Activated T-cell treated with anti-CD3 and anti-CD28 coated beads, Interleukin-2, amount 50 U/mL, for 24 hours (primary cell): ENCODE measurements around the gene CALN1.
"Not testable (repeated sequence)": the region's sequence is repeated elsewhere in the genome, so short reads cannot be mapped to it uniquely, and the experiment has no call there.

ENCODE experiments used
- DNase-seq: peaks from one replicate; pipeline ENCODE4 v3.0.0-alpha.2; 2020
- H3K27ac Mint-ChIP-seq: 2 replicates; pipeline ENCODE4 v1.8.0; 2020; ENCODE audit warnings: mild to moderate bottlenecking, mixed read lengths
- H3K27me3 Mint-ChIP-seq: 2 replicates; pipeline ENCODE4 v1.8.0; 2020; ENCODE audit warnings: mixed read lengths
- H3K36me3 Mint-ChIP-seq: 2 replicates; pipeline ENCODE4 v1.8.0; 2020; ENCODE audit warnings: low read depth, mixed read lengths
- H3K4me1 Mint-ChIP-seq: 2 replicates; pipeline ENCODE4 v1.8.0; 2020; ENCODE audit warnings: low read depth, mixed read lengths
- H3K4me3 Mint-ChIP-seq: 2 replicates; pipeline ENCODE4 v1.8.0; 2020; ENCODE audit warnings: mild to moderate bottlenecking, moderate library complexity, mixed read lengths
- H3K9me3 Mint-ChIP-seq: 2 replicates; pipeline ENCODE4 v1.8.0; 2020; ENCODE audit warnings: mixed read lengths

CALN1 gene

DNA sequence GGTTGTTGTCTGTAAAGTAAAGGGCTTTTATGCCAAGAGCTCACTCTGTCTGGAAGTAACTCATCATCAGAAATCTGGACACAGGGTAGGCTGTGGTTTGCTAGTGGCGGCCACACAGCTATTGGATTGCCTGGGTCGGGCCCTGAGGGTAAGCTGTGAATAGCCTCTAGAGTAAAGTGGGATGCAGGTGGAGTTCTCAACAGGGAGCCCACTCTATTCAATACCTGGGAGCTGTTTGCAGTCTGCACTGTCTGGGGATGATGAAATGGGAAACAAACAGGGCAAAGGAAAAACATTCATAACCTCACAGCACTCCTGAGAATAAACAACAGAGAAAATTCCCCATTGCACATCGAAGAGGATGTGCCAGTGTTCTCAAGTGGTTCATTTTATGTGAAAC is 582.6 kb downstream of the CALN1 start:
- Mint-ChIP-seq H3K27ac (no peak overlapping the region), H3K9me3 (peaks cover 2% of the 10 kb centered on the region), H3K36me3 (no peaks in the 10 kb centered on the region), H3K4me1 (no peaks in the 10 kb centered on the region), H3K27me3 (no peaks in the 10 kb centered on the region), H3K4me3 (no peak overlapping the region)
- no peak for DNase-seq

DNA sequence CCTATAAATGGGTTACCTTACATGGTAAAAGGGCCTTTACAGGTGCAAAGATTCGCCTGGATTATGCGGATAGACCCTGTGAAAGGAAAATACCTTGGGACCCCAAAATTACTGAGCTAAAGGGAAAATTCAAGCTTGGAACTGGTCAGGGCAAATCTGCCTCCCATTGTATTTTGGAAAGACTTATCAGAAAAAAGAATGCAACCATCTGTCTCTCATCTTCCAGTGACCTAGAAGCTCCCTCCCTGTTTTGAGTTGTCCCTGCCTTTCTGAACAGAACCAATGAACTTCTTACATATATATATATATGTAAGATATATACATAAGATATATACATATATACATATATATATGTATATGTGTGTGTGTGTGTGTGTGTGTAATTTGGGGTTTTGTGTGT is 583.8 kb downstream of the CALN1 start:
- no peak for DNase-seq
- H3K27ac Mint-ChIP-seq, result no peak overlapping the region
- H3K36me3 Mint-ChIP-seq, result no peaks in the 10 kb centered on the region
- H3K9me3 Mint-ChIP-seq, result peaks cover 2% of the 10 kb centered on the region
- H3K27me3 Mint-ChIP-seq, result no peaks in the 10 kb centered on the region
- H3K4me1 Mint-ChIP-seq, result no peaks in the 10 kb centered on the region
- H3K4me3 Mint-ChIP-seq, result no peak overlapping the region

DNA sequence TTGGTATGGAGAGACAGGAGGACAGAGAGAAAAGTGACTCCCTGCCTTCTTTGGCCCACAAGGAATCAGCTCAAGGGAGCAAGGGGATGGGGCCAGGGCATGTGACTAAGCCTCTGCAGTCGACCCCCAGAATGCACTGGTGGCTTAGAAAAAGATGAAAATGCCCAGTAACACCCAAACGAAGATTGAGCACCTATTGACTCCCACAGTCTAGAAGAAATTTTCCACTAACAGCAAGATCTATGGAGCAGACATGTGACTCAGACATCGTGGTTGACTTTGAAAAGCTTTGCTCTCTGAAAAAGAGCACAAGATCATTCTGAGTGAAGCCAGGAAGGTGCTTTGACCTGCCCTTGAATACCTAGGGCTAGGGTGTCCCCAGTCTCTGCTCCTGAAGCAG is 586.0 kb downstream of the CALN1 start:
- H3K27ac Mint-ChIP-seq, result no peak overlapping the region
- peaks cover 2% of the 10 kb centered on the region for H3K9me3 Mint-ChIP-seq
- no peaks in the 10 kb centered on the region for H3K4me1 Mint-ChIP-seq
- H3K4me3 Mint-ChIP-seq, result no peak overlapping the region
- no peaks in the 10 kb centered on the region for H3K36me3 Mint-ChIP-seq
- no peak for DNase-seq
- H3K27me3 Mint-ChIP-seq, result no peaks in the 10 kb centered on the region

DNA sequence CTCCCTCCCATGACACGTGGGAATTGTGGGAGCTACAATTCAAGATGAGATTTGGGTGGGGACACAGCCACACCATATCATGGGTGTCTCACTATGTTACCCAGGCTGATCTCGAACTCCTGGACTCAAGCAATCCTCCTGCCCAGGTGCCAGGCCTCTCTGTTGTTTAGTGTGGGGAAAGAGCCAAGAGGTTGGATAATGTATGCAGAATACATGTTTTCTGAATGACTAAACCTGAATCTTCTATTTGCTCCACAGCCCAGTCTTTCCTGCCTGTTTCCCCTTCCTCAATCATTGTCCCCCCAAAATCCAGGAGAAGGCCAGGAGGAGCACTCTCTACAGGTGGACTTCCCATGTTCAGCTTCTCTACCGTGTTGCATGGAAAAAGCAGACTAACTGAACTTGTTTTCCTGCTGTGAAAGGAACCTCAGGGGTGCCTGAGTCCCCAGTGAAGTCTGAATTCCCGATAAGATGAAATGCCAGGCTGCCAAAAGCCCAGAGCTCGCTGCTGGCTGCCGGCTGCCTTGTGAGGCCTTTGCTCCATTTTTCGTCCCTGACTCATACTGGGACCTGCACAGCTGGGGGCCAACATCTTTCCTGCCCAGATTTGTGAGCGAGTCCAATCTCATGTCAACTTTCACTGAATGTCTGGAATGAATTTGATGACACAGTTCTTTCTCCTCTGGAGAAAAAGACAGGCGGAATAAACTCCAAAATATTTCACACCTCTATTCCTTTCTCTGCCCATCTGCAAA is 588.0 kb downstream of the CALN1 start:
- Mint-ChIP-seq H3K4me1 (no peaks in the 10 kb centered on the region), H3K27me3 (no peaks in the 10 kb centered on the region), H3K4me3 (no peak overlapping the region), H3K27ac (no peak overlapping the region), H3K9me3 (peaks cover 4% of the 10 kb centered on the region), H3K36me3 (no peaks in the 10 kb centered on the region)
- DNase-seq, result no peak

DNA sequence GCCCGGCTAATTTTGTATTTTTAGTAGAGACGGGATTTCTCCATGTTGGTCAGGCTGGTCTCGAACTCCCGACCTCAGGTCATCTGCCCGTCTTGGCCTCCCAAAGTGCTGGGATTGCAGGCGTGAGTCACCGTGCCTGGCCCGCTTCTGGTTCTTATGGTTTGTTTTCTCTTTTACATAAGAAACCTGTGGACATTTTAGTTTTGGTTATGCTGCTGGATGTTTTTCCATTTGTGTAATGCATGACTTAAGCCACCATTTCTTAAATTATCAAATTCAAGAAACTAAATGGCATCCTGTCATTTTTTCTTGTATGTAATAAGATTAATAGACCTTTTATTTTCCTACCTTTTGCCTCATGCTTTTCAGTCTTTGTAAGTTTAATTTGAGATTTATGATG is 589.7 kb downstream of the CALN1 start:
- not testable (repeated sequence) for H3K27ac Mint-ChIP-seq, H3K4me1 Mint-ChIP-seq, DNase-seq, H3K36me3 Mint-ChIP-seq, H3K9me3 Mint-ChIP-seq, H3K4me3 Mint-ChIP-seq, H3K27me3 Mint-ChIP-seq

DNA sequence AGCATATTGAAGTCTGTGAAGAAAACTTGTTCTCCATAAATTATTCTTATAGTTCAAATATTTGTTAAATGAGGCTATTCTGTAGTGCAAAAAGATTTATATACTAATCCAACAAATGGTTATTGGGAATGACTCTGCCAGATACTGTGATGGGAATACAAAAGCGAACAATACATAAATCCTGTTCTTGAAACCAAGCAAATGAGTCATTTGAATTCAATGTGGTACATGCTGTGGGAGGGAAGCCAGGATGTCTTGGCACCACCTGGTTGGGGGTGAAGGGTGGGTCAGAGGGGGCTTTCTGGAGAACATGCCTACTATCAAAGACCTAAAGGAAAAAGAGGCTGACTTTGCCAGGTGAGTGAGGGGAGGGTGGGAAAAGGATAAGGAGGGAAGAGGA is 594.2 kb downstream of the CALN1 start:
- Mint-ChIP-seq H3K27me3 (no peaks in the 10 kb centered on the region), H3K36me3 (no peaks in the 10 kb centered on the region), H3K4me1 (no peaks in the 10 kb centered on the region), H3K4me3 (no peak overlapping the region), H3K9me3 (peaks cover 10% of the 10 kb centered on the region), H3K27ac (no peak overlapping the region)
- no peak for DNase-seq

DNA sequence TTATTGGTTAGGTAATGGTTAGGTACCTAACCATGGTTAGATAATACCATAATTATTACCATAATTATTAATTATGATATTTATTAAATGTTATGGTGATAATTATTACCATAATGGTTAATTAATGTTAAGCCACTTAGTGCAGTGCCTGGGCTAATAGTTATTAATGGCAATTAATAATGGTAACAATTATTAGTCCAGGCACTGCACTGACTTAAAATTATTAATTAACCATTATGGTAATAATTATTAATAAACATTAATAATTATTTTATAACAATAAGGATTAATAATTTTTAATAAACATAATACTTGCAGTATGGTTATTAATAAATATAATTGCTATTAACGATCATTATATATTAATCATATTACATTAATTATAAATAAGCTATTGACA is 604.0 kb downstream of the CALN1 start:
- Mint-ChIP-seq H3K27me3 (no peaks in the 10 kb centered on the region), H3K36me3 (no peaks in the 10 kb centered on the region), H3K4me1 (no peaks in the 10 kb centered on the region), H3K27ac (no peak overlapping the region), H3K4me3 (no peak overlapping the region), H3K9me3 (peaks cover 10% of the 10 kb centered on the region)
- no peak for DNase-seq

DNA sequence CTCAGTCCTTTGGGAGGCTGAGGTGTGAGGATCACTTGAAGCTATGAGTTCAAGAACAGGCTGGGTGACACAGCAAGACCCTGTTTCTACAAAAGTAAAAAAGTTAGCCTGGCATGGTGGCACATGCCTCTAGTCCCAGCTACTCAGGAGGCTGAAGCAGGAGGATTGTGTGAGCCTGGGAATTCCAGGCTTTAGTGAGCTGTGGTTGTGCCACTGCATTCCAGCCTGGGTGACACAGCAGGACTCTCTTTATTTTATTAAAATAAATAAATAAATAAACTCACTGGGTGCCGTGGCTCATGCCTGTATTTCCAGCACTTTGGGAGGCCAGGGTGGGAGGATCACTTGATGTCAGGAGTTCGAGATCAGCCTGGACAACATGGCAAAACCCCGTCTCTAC is 607.9 kb downstream of the CALN1 start:
- no peak for DNase-seq
- Mint-ChIP-seq H3K4me3 (no peak overlapping the region), H3K9me3 (peaks cover 10% of the 10 kb centered on the region), H3K27ac (no peak overlapping the region), H3K4me1 (no peaks in the 10 kb centered on the region), H3K36me3 (no peaks in the 10 kb centered on the region), H3K27me3 (no peaks in the 10 kb centered on the region)

DNA sequence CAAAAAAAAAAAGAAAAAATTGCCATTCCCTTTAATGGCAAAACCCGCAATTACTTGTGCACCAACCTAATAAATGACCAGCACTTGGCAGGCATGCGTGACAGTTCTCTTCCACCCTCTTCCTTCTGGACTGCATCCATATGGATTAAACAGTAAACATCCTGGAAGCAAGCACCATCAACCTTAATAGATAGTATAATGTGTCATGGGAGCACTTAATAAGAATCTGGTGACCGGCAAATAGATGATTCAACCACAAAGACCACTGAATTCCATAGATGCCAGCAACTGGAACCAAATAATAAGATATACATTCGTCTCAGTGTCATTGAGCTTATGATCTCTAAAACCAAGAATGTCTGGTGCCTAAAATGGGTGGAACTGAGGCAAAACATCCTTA is 610.2 kb downstream of the CALN1 start:
- Mint-ChIP-seq H3K4me3 (no peak overlapping the region), H3K27ac (no peak overlapping the region), H3K4me1 (no peaks in the 10 kb centered on the region), H3K27me3 (no peaks in the 10 kb centered on the region), H3K9me3 (peaks cover 4% of the 10 kb centered on the region), H3K36me3 (no peaks in the 10 kb centered on the region)
- no peak for DNase-seq

DNA sequence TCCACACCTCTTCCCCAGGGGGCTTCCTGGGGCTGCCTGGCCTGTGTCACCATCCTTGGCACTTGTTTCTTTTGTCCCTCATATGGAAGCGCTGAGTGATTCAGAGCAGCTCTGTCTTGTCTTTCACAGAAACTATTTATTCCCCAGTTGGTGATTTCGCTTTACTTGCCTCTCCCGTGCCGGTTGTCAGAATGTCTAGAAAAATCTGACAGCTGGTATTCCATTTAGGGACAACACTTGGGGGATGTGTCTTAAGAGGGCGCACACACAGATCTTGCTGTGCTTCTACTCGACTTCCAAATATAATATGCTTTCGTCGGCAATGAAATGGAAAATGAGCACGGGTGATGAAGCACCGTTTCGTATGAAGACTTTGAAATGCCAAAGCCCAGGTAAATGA is 611.8 kb downstream of the CALN1 start:
- no peaks in the 10 kb centered on the region for H3K36me3 Mint-ChIP-seq
- DNase-seq, result no peak
- no peaks in the 10 kb centered on the region for H3K9me3 Mint-ChIP-seq
- no peaks in the 10 kb centered on the region for H3K4me1 Mint-ChIP-seq
- no peak overlapping the region for H3K4me3 Mint-ChIP-seq
- no peak overlapping the region for H3K27ac Mint-ChIP-seq
- no peaks in the 10 kb centered on the region for H3K27me3 Mint-ChIP-seq

DNA sequence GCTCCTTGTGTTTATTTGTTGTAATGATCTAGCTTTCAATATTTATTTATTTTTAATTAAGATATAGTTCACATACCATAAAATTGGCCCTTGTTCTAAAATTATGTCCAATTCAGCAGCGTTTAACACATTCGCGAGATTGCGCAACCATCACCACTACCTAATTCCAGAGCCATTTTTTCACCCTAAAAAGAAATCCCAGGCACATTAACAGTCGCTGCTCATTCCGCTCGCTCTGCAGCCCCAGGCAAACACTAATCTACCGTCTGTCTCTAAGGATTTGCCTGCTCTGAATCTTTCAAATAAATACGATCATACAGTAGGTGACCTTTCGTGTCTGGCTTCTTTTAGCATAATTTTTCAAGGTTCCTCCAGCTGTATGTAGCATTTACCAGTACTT is 616.7 kb downstream of the CALN1 start:
- H3K27me3 Mint-ChIP-seq, result no peaks in the 10 kb centered on the region
- H3K27ac Mint-ChIP-seq, result no peak overlapping the region
- no peaks in the 10 kb centered on the region for H3K4me1 Mint-ChIP-seq
- no peaks in the 10 kb centered on the region for H3K36me3 Mint-ChIP-seq
- H3K9me3 Mint-ChIP-seq, result peaks cover 12% of the 10 kb centered on the region
- no peak overlapping the region for H3K4me3 Mint-ChIP-seq
- no peak for DNase-seq

DNA sequence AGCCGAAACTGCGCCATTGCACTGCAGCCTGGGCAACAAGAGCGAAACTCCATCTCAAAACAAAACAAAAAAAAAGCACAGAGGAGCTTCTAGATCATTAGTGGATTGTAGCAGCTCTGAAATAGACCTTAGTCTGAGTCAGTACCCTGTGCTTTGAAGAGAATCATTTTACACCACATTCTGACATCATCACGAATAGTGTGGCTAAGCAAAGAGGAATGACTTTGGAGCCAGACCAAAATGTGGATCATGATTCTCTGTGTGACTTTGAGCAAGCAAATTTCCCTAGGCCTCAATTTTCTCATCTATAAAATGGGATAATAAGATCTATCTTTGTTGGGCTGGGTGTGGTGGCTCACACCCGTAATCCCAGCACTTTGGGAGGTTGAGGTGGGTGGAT is 618.9 kb downstream of the CALN1 start:
- H3K36me3 Mint-ChIP-seq, result no peaks in the 10 kb centered on the region
- H3K27me3 Mint-ChIP-seq, result no peaks in the 10 kb centered on the region
- no peak overlapping the region for H3K4me3 Mint-ChIP-seq
- peaks cover 14% of the 10 kb centered on the region for H3K9me3 Mint-ChIP-seq
- H3K27ac Mint-ChIP-seq, result no peak overlapping the region
- H3K4me1 Mint-ChIP-seq, result no peaks in the 10 kb centered on the region
- DNase-seq, result no peak

DNA sequence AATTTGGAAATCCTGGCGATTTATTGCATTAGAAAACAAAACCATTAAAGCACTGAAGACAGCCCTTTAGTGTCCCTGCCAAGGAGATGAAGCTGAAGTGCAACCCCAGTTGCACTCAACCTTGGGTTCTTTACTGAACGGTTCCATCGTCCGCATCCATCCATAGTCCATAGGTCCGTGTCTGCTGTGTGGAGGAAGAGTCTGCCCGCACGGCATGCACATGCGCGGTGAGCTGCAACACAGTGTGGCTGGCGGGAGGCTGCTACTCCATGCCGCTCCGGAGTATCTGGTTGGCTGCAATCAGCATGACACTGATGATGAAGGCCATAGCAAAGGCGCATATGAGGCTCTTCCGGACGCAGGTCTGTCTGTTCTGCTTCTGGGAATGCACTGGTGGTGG is 624.6 kb downstream of the CALN1 start:
- no peak for DNase-seq
- no peak overlapping the region for H3K27ac Mint-ChIP-seq
- H3K36me3 Mint-ChIP-seq, result no peaks in the 10 kb centered on the region

DNA sequence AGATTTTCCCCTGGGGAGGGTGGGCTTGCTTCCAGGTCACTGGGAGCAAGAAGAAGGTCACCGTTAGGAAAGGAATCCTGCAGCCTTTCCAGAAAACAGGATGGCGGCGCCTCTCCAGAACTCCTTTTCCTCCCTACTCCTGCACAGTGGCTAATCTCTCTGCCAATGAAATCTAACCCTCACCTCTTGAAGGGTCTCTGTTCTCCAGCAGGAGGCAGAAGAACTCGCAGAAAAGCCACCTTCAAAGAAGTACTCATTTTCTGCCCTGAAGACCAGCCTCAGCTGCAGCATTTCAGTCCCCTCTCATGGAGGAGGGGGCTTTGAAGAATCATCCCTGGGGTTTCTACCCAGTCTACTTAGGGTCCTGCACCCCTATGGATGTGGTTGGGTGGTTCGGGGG is 626.9 kb downstream of the CALN1 start:
- no peaks in the 10 kb centered on the region for H3K36me3 Mint-ChIP-seq
- H3K27ac Mint-ChIP-seq, result no peak overlapping the region
- H3K27me3 Mint-ChIP-seq, result no peaks in the 10 kb centered on the region
- H3K4me3 Mint-ChIP-seq, result no peak overlapping the region
- peaks cover 24% of the 10 kb centered on the region for H3K9me3 Mint-ChIP-seq
- no peak for DNase-seq
- no peaks in the 10 kb centered on the region for H3K4me1 Mint-ChIP-seq

More for the DNA sequence above, 624.6 kb downstream of the CALN1 start:
- Mint-ChIP-seq H3K4me3 (no peak overlapping the region), H3K4me1 (no peaks in the 10 kb centered on the region), H3K27me3 (no peaks in the 10 kb centered on the region), H3K9me3 (peaks cover 31% of the 10 kb centered on the region)

DNA sequence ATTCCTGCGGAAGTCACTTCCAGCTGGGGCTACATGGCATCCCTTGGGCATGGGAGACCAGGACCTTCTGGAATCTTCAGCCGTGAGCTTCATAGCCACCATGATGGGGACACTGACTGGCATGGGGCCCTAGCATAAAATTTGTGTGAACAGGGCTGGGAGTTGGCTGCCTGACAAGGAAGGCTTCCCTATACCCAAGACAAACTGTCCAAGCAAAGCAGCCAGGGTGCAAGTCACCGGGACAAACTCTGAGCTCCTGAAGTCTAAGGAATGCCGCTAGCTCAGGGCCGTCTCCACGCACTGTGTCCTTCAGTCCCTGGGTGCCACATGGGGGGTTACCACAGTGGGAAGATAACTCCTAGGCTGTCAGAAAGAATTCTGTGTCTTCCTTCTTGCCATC is 627.4 kb downstream of the CALN1 start:
- Mint-ChIP-seq H3K4me1 (no peaks in the 10 kb centered on the region), H3K4me3 (no peak overlapping the region), H3K9me3 (peaks cover 24% of the 10 kb centered on the region), H3K27me3 (no peaks in the 10 kb centered on the region), H3K36me3 (no peaks in the 10 kb centered on the region), H3K27ac (no peak overlapping the region)
- no peak for DNase-seq

DNA sequence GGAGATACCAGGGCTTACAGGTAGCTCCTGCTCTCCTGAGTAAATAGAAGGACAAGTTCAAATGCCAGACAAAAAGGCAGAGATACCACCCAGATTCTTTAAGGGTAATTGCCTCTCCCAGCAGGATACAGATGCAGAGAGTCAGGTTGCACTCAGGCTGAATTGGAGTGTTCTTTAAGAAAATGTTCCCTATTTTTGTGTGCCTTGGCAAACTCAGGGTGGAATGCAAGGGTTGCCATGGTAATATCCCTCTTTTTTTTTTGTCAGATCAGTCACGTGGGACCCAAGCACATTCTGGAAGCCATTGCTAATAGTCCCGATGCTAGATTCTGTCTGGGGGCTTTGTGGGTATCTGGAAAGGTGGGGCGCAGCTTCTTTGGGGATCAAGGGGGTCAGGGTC is 628.0 kb downstream of the CALN1 start:
- Mint-ChIP-seq H3K27ac (no peak overlapping the region), H3K4me1 (no peaks in the 10 kb centered on the region), H3K9me3 (peaks cover 22% of the 10 kb centered on the region), H3K27me3 (no peaks in the 10 kb centered on the region), H3K4me3 (no peak overlapping the region), H3K36me3 (no peaks in the 10 kb centered on the region)
- no peak for DNase-seq
